ENCODE measurements around the gene ERBB3. TPM values are rescaled to one million over a fixed set of nuclear protein-coding genes. Genes with fewer than 3 reads are reported as not detected.

ERBB3 gene
- total RNA-seq, 1 donor from 2014 or later: 2.9 TPM

GRCh38 chr12:56127485-56127887 is 47.5 kb downstream of the ERBB3 start:
- DNase-seq: no peak
- no peak for ATAC-seq
- intact Hi-C loops (cut with micrococcal nuclease): loop anchor here (10.0 kb wide), 1 partner anchor 57 kb away; the partner anchor contains the start of gene SMARCC2

GRCh38 chr12:56127888-56128669 is 48.1 kb downstream of the ERBB3 start, which contains the start of gene ESYT1:
ESYT1 (plus strand) TSS chr12:56128267; CDS start chr12:56128320, 53 bp downstream.
- peak; percentile 97 for DNase-seq
- intact Hi-C loops (cut with micrococcal nuclease): loop anchor here (10.0 kb wide), 1 partner anchor 57 kb away; the partner anchor contains the start of gene SMARCC2
- peak; percentile 94 for ATAC-seq

- intact Hi-C loops (cut with micrococcal nuclease): loop anchor here (10.0 kb wide), 1 partner anchor 56 kb away; the partner anchor contains the start of gene SMARCC2
- peak; percentile 11 for ATAC-seq
- DNase-seq: peak; percentile 42
Measured at GRCh38 chr12:56128670-56129205, 48.8 kb downstream of the ERBB3 start.

GRCh38 chr12:56129206-56129941 is 49.4 kb downstream of the ERBB3 start:
- intact Hi-C loops (cut with micrococcal nuclease): loop anchor here (10.0 kb wide), 1 partner anchor 55 kb away; the partner anchor contains the start of gene SMARCC2
- DNase-seq (peak; percentile 82), ATAC-seq (peak; percentile 59)

GRCh38 chr12:56129942-56130495 is 50.1 kb downstream of the ERBB3 start:
- DNase-seq (no peak), ATAC-seq (no peak)
- intact Hi-C loops (cut with micrococcal nuclease): loop anchor here (10.0 kb wide), 1 partner anchor 55 kb away; the partner anchor contains the start of gene SMARCC2

- DNase-seq (no peak), ATAC-seq (no peak)
- intact Hi-C loops (cut with micrococcal nuclease): no loop called here
Measured at GRCh38 chr12:56130876-56131275, 50.9 kb downstream of the ERBB3 start.

GRCh38 chr12:56134897-56135296 is 54.9 kb downstream of the ERBB3 start:
- intact Hi-C loops (cut with micrococcal nuclease): no loop called here
- ATAC-seq: no peak
- no peak for DNase-seq

GRCh38 chr12:56137853-56138571 is 58.0 kb downstream of the ERBB3 start:
- intact Hi-C loops (cut with micrococcal nuclease): no loop called here
- DNase-seq (no peak), ATAC-seq (no peak)

GRCh38 chr12:56141946-56142784 is 62.2 kb downstream of the ERBB3 start:
- no peak for ATAC-seq
- intact Hi-C loops (cut with micrococcal nuclease): no loop called here
- no peak for DNase-seq

GRCh38 chr12:56143217-56143616 is 63.3 kb downstream of the ERBB3 start:
- intact Hi-C loops (cut with micrococcal nuclease): no loop called here
- ATAC-seq (no peak), DNase-seq (no peak)

- peak; percentile 66 for ATAC-seq
- DNase-seq: peak; percentile 60
- intact Hi-C loops (cut with micrococcal nuclease): no loop called here
Measured at GRCh38 chr12:56143870-56144269, 63.9 kb downstream of the ERBB3 start.

GRCh38 chr12:56145217-56145616 is 65.3 kb downstream of the ERBB3 start:
- intact Hi-C loops (cut with micrococcal nuclease): no loop called here
- DNase-seq: no peak
- no peak for ATAC-seq

- no peak for DNase-seq
- ATAC-seq: peak; percentile 5
- intact Hi-C loops (cut with micrococcal nuclease): no loop called here
Measured at GRCh38 chr12:56146492-56147460, 66.8 kb downstream of the ERBB3 start.

GRCh38 chr12:56150563-56150962 is 70.6 kb downstream of the ERBB3 start:
- intact Hi-C loops (cut with micrococcal nuclease): no loop called here
- ATAC-seq (no peak), DNase-seq (no peak)

- ATAC-seq: peak; percentile 36
- peak; percentile 49 for DNase-seq
- intact Hi-C loops (cut with micrococcal nuclease): no loop called here
Measured at GRCh38 chr12:56151672-56152131, 71.7 kb downstream of the ERBB3 start.

- DNase-seq: peak; percentile 97
- intact Hi-C loops (cut with micrococcal nuclease): no loop called here
- ATAC-seq: peak; percentile 96
Measured at GRCh38 chr12:56152132-56152755, 72.3 kb downstream of the ERBB3 start, which contains the start of gene MYL6B. MYL6B (plus strand) TSS chr12:56152587; CDS start chr12:56153919, 1,332 bp downstream.

Data from left ventricle myocardium superior (tissue), 1 donor.